A549 (cell line): Measurements from ENCODE around the gene CLEC16A. TPM values are rescaled to one million over a fixed set of nuclear protein-coding genes. Genes with fewer than 3 reads are reported as not detected.
A peak's percentile ranks its signal among the peaks of the same experiment; 100 is the strongest.

Experiments
- ATAC-seq, 2 experiments: fragments of 200-7000 bp in 1 of 2; fragments of >200 bp in 1 of 2; cut with Nextera tagmentation in 1 of 2; cut with Tn5 transposase in 1 of 2; 3 replicates each; pipeline versions ENCODE4 v1.8.0 to v1.9.1; 2018 to 2020; ENCODE audit warnings: mild to moderate bottlenecking in 1 of 2, moderate library complexity in 1 of 2
- CTCF ChIA-PET: fragments of 300-600 bp; sonication (Branson Sonifier 250); formaldehyde crosslinking; extraction: SDS; loops from one replicate; lab custom pipeline; 2021; ENCODE audit warnings: antibody characterized with exemption, inconsistent platforms; lab: Yijun Ruan, JAX
- POLR2A ChIA-PET: fragments of 350-600 bp; formaldehyde crosslinking; extraction: SDS; loops from one replicate; lab custom pipeline; 2021; ENCODE audit warnings: antibody characterized with exemption, inconsistent platforms; lab: Yijun Ruan, JAX
- DNase-seq, 2 experiments: peaks; one replicate each; pipeline versions ENCODE4 v3.0.0 to v3.0.0-alpha.2; 2011 to 2016; ENCODE audit warnings: low read depth in 1 of 2, low spot score in 1 of 2
- FAIRE-seq: peaks from 2 replicates; lab custom pipeline; 2011; peaks lifted over from hg19 to GRCh38; lab: Jason Lieb, UNC
- H3K27ac ChIP-seq, 2 experiments: fragments of >200 bp; sonication (Bioruptor Twin); formaldehyde crosslinking; 3 replicates each; pipeline ENCODE4 v1.5.1; 2016 to 2017
- H3K4me1 ChIP-seq: fragments of >200 bp; sonication (Bioruptor Twin); formaldehyde crosslinking; 3 replicates; pipeline ENCODE4 v1.6.1; 2016
- H3K4me2 ChIP-seq: fragments of >200 bp; sonication (Bioruptor Twin); formaldehyde crosslinking; 3 replicates; pipeline ENCODE4 v1.6.1; 2016
- H3K4me3 ChIP-seq: fragments of >200 bp; sonication (Bioruptor Twin); formaldehyde crosslinking; 3 replicates; pipeline ENCODE4 v1.5.1; 2016
- H3K9me3 ChIP-seq: fragments of >200 bp; sonication (Bioruptor Twin); formaldehyde crosslinking; 3 replicates; pipeline ENCODE4 v1.6.1; 2016
- CBX8 ChIP-seq: fragments of 200-600 bp; sonication (generic); IDR thresholded peaks from 2 replicates; pipeline ENCODE4 v1.6.1; 2016
- EHF ChIP-seq: fragments of 250-450 bp; sonication (Bioruptor Pico); IDR thresholded peaks from 2 replicates; pipeline ENCODE4 v1.5.0; 2020; ENCODE audit warnings: mild to moderate bottlenecking
- EP300 ChIP-seq, 2 experiments: fragments of >200 bp; sonication (Bioruptor Twin); formaldehyde crosslinking; IDR thresholded peaks; 2 replicates in 1 of 2; 3 replicates in 1 of 2; pipeline ENCODE4 v1.6.1; 2016 to 2017
- FOSL2 ChIP-seq, 2 experiments: fragments of 450-650 bp in 1 of 2; fragments of >200 bp in 1 of 2; sonication (Bioruptor Twin) in 1 of 2; formaldehyde crosslinking; IDR thresholded peaks; 2 replicates each; pipeline versions ENCODE4 v1.5.0 to v1.6.1; 2016 to 2020; ENCODE audit warnings: mild to moderate bottlenecking in 1 of 2, moderate library complexity in 1 of 2
- GATA3 ChIP-seq: IDR thresholded peaks from 2 replicates; pipeline ENCODE4 v1.6.1; 2012; ENCODE audit warnings: borderline replicate concordance
- HDAC2 ChIP-seq: fragments of 200-600 bp; sonication (generic); IDR thresholded peaks from 2 replicates; pipeline ENCODE4 v1.6.1; 2016
- HEYL ChIP-seq: fragments of 250-450 bp; sonication (Bioruptor Pico); IDR thresholded peaks from 2 replicates; pipeline ENCODE4 v1.8.0; 2021; ENCODE audit warnings: mild to moderate bottlenecking, moderate library complexity
- HOXA7 ChIP-seq: fragments of 250-450 bp; sonication (Bioruptor Pico); IDR thresholded peaks from 2 replicates; pipeline ENCODE4 v1.5.0; 2020; ENCODE audit warnings: mild to moderate bottlenecking, moderate library complexity
- HOXB5 ChIP-seq: fragments of 250-450 bp; sonication (Bioruptor Pico); IDR thresholded peaks from 2 replicates; pipeline ENCODE4 v1.5.0; 2020; ENCODE audit warnings: mild to moderate bottlenecking, moderate library complexity
- JUN ChIP-seq, 2 experiments: fragments of >200 bp; sonication (Bioruptor Twin); formaldehyde crosslinking; IDR thresholded peaks; 2 replicates in 1 of 2; 3 replicates in 1 of 2; pipeline ENCODE4 v1.6.1; 2016 to 2017
- POLR2AphosphoS2 ChIP-seq: conservative IDR thresholded peaks from 2 replicates; pipeline ENCODE4 v1.6.1; 2012; ENCODE audit warnings: low read length, improper control_type of control experiment, inconsistent platforms
- RNF2 ChIP-seq: fragments of 200-600 bp; sonication (generic); IDR thresholded peaks from 2 replicates; pipeline ENCODE4 v1.6.1; 2016; ENCODE audit warnings: low read depth, mild to moderate bottlenecking, antibody characterized with exemption, moderate library complexity, borderline replicate concordance
- TFCP2L1 ChIP-seq: fragments of 250-450 bp; sonication (Bioruptor Pico); IDR thresholded peaks from 2 replicates; pipeline ENCODE4 v1.5.0; 2021; ENCODE audit warnings: mild to moderate bottlenecking
- TP53 ChIP-seq: fragments of 250-450 bp; sonication (Bioruptor Pico); IDR thresholded peaks from 2 replicates; pipeline ENCODE4 v1.5.0; 2021; ENCODE audit warnings: mild to moderate bottlenecking, moderate library complexity
- ZFP36 ChIP-seq: fragments of 450-650 bp; IDR thresholded peaks from 2 replicates; pipeline ENCODE4 v1.6.1; 2014; ENCODE audit warnings: borderline replicate concordance; ENCODE audit not compliant: partially characterized antibody
- ZNF302 ChIP-seq: fragments of 250-450 bp; sonication (Bioruptor Pico); IDR thresholded peaks from 2 replicates; pipeline ENCODE4 v1.9.0; 2021; ENCODE audit warnings: inconsistent platforms, mild to moderate bottlenecking, moderate library complexity
- WGBS: methylation state at CpG from one replicate; pipeline ENCODE4 v1.1.6; 2017; ENCODE audit errors: missing lambda C conversion rate; 5-methylcytosine and 5-hydroxymethylcytosine counted together
- polyA plus RNA-seq, 4 experiments: library from polyadenylated mRNA; depleted of rRNA in 3 of 4; stranded (reverse); fragments of >200 nt; fragmentation: RNase III in 1 of 4; extraction: RNeasy Plus Mini Kit Qiagen cat#74134 plus additional on column Dnase treatment in 1 of 4; gene quantifications; 2 replicates in 3 of 4; 3 replicates in 1 of 4; pipeline ENCODE4 v1.2.3, GENCODE V29; 2011 to 2017
- TF ChIP-seq, protein P1 (sequence below): IDR thresholded peaks from 2 replicates; pipeline ENCODE4 v1.6.1; 2012; ENCODE audit warnings: low read depth, borderline replicate concordance
- TF ChIP-seq, protein P2 (sequence below): fragments of 250-450 bp; sonication (Bioruptor Pico); IDR thresholded peaks from 2 replicates; pipeline ENCODE4 v1.5.0; 2021; ENCODE audit warnings: mild to moderate bottlenecking, moderate library complexity, borderline replicate concordance
- TF ChIP-seq, protein P3 (sequence below): fragments of 200-600 bp; sonication (generic); IDR thresholded peaks from 2 replicates; pipeline ENCODE4 v1.6.1; 2016; ENCODE audit warnings: antibody characterized with exemption, mild to moderate bottlenecking, moderate library complexity
- TF ChIP-seq, protein P4 (sequence below): fragments of 450-650 bp; IDR thresholded peaks from 2 replicates; pipeline ENCODE4 v1.6.1; 2014; ENCODE audit warnings: antibody characterized with exemption
- TF ChIP-seq, protein P5 (sequence below): fragments of >200 bp; sonication (Bioruptor Twin); formaldehyde crosslinking; IDR thresholded peaks from 3 replicates; pipeline ENCODE4 v1.5.1; 2016

Gene CLEC16A
- polyA plus RNA-seq, 2 of the 4 experiments (the other 2 are of a cell fraction) = 8.3 to 10.4 TPM

DNA sequence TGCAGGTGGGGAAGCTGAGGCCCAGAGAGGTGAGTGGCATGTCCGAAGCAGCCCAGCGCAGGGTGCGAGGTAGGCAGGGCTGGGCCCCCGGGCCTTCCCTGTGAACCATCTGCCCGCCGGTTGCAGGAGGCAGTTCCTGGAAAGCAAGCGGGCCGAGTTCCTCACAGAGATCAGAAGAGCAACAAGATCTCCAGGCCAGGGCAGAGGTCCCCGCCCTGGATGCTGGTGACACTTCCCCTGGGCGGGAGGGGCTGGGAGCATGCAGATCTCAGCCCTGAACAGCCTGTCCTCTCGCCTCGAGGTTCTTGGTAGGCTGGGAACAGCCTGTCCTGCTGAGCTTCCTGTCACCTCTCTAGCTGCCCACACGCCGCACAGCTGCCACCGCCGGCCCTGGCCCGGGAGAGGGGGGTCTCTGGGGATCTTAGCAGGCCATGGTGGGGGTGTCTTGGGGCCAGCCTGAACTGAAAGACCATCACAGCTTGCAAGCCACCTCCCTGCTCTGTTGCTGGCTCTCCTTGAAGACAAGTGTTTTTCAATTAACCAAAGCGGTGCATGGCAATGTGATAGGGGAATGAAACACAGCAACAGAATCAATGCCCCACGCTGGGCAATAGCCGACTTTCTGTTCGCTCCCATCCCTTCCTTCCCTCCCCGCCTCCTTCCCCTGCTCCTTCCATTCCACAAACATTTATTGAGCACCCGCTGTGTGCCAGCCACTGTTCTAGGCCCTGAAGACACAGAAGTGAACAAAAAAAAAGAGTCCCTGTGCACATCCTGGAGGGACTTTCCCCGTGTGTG is 279.9 kb downstream of the CLEC16A start:
- FAIRE-seq = no peak
- peaks cover 2% of the 10 kb centered on the region; the same call in 1 of the 3 replicates for H3K9me3 ChIP-seq
- CTCF ChIA-PET = no interaction called here
- no peak overlapping the region for H3K4me2 ChIP-seq
- TF ChIP-seq, protein P1, sequence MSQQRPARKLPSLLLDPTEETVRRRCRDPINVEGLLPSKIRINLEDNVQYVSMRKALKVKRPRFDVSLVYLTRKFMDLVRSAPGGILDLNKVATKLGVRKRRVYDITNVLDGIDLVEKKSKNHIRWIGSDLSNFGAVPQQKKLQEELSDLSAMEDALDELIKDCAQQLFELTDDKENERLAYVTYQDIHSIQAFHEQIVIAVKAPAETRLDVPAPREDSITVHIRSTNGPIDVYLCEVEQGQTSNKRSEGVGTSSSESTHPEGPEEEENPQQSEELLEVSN = no peak
- TF ChIP-seq, protein P2, sequence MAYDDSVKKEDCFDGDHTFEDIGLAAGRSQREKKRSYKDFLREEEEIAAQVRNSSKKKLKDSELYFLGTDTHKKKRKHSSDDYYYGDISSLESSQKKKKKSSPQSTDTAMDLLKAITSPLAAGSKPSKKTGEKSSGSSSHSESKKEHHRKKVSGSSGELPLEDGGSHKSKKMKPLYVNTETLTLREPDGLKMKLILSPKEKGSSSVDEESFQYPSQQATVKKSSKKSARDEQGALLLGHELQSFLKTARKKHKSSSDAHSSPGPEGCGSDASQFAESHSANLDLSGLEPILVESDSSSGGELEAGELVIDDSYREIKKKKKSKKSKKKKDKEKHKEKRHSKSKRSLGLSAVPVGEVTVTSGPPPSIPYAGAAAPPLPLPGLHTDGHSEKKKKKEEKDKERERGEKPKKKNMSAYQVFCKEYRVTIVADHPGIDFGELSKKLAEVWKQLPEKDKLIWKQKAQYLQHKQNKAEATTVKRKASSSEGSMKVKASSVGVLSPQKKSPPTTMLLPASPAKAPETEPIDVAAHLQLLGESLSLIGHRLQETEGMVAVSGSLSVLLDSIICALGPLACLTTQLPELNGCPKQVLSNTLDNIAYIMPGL (CRISPR knock-in tag) = no peak
- TF ChIP-seq FOSL2 (IDR thresholded peaks at IDR 0.05) = no peak
- no peak for TF ChIP-seq FOSL2 (CRISPR knock-in tag; IDR thresholded peaks at IDR 0.05)
- no peak for TF ChIP-seq TP53 (CRISPR knock-in tag)
- TF ChIP-seq HDAC2 = no peak
- no peak for TF ChIP-seq CBX8
- no peak for TF ChIP-seq POLR2AphosphoS2
- no peak for TF ChIP-seq ZNF302 (CRISPR knock-in tag)
- TF ChIP-seq, all 56 proteins: peak for 0
- Histone ChIP-seq H3K27ac (peak overlapping the region in 1 of 2 experiments; percentile 28; a peak in 1 of 6 replicates), H3K4me3 (no peak overlapping the region), H3K4me1 (no peaks in the 10 kb centered on the region)
- DNase-seq = no peak
- 80% methylated on average over 17 of the region's 24 CpGs for WGBS
- POLR2A ChIA-PET = no interaction called here
- ATAC-seq = peak; percentile 35 to 38; a peak in 4 of 6 replicates

DNA sequence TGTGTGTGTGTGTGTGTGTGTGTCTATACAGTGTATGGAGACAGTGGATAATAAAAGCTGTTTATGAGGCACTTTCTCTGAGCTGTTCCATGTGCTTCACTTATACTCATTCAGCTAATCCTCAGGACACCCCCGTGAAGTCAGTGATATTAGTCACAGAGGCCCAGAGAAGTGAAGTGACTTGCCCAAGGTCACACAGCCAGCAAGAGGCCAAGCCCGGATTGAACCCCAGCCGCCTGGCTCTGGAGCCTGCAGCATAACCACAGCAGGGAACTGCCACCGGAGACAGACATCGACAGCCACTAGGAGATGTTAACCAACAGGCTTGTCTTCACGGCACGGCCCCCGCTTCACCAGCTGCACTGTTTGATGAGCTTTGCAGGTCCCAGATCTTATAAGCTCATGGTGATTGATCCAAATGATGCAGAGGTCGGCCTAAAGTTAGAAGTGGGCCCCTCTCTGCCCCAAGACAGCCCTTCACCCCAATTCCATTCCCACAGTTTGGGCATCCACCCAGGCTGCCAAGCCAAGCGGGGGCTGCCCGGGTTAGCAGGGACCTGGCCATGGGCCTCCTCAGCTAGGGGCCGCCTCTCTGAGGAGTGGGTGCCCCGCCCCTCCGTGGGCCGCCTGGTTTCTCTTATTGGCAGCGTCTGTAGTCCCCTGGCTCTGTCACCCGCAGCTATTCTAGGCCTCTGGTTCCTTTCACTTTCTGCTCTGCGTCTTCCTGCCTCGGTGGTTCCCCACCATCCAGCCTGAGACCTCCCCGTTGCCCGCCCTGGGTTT is 280.7 kb downstream of the CLEC16A start:
- no peak for DNase-seq
- H3K4me1 ChIP-seq = no peaks in the 10 kb centered on the region
- ChIA-PET POLR2A (no interaction called here), CTCF (no interaction called here)
- H3K4me3 ChIP-seq = no peak overlapping the region
- 76% methylated on average over 21 of the region's 21 CpGs for WGBS
- FAIRE-seq = no peak
- TF ChIP-seq, protein P3, sequence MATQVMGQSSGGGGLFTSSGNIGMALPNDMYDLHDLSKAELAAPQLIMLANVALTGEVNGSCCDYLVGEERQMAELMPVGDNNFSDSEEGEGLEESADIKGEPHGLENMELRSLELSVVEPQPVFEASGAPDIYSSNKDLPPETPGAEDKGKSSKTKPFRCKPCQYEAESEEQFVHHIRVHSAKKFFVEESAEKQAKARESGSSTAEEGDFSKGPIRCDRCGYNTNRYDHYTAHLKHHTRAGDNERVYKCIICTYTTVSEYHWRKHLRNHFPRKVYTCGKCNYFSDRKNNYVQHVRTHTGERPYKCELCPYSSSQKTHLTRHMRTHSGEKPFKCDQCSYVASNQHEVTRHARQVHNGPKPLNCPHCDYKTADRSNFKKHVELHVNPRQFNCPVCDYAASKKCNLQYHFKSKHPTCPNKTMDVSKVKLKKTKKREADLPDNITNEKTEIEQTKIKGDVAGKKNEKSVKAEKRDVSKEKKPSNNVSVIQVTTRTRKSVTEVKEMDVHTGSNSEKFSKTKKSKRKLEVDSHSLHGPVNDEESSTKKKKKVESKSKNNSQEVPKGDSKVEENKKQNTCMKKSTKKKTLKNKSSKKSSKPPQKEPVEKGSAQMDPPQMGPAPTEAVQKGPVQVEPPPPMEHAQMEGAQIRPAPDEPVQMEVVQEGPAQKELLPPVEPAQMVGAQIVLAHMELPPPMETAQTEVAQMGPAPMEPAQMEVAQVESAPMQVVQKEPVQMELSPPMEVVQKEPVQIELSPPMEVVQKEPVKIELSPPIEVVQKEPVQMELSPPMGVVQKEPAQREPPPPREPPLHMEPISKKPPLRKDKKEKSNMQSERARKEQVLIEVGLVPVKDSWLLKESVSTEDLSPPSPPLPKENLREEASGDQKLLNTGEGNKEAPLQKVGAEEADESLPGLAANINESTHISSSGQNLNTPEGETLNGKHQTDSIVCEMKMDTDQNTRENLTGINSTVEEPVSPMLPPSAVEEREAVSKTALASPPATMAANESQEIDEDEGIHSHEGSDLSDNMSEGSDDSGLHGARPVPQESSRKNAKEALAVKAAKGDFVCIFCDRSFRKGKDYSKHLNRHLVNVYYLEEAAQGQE = no peak
- TF ChIP-seq ZFP36 = no peak
- no peak for TF ChIP-seq CBX8
- TF ChIP-seq RNF2 = no peak
- no peak for TF ChIP-seq JUN (IDR thresholded peaks at IDR 0.05)
- TF ChIP-seq, protein P4, sequence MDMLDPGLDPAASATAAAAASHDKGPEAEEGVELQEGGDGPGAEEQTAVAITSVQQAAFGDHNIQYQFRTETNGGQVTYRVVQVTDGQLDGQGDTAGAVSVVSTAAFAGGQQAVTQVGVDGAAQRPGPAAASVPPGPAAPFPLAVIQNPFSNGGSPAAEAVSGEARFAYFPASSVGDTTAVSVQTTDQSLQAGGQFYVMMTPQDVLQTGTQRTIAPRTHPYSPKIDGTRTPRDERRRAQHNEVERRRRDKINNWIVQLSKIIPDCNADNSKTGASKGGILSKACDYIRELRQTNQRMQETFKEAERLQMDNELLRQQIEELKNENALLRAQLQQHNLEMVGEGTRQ = no peak
- TF ChIP-seq HEYL (CRISPR knock-in tag) = no peak
- TF ChIP-seq POLR2AphosphoS2 = no peak
- TF ChIP-seq, protein P1 = no peak
- no peak for TF ChIP-seq TFCP2L1 (CRISPR knock-in tag)
- no peak for TF ChIP-seq EHF (CRISPR knock-in tag)
- TF ChIP-seq HOXA7 (CRISPR knock-in tag) = no peak
- no peak for TF ChIP-seq EP300 (IDR thresholded peaks at IDR 0.05)
- TF ChIP-seq, protein P5, sequence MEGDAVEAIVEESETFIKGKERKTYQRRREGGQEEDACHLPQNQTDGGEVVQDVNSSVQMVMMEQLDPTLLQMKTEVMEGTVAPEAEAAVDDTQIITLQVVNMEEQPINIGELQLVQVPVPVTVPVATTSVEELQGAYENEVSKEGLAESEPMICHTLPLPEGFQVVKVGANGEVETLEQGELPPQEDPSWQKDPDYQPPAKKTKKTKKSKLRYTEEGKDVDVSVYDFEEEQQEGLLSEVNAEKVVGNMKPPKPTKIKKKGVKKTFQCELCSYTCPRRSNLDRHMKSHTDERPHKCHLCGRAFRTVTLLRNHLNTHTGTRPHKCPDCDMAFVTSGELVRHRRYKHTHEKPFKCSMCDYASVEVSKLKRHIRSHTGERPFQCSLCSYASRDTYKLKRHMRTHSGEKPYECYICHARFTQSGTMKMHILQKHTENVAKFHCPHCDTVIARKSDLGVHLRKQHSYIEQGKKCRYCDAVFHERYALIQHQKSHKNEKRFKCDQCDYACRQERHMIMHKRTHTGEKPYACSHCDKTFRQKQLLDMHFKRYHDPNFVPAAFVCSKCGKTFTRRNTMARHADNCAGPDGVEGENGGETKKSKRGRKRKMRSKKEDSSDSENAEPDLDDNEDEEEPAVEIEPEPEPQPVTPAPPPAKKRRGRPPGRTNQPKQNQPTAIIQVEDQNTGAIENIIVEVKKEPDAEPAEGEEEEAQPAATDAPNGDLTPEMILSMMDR = no peak
- no peak for TF ChIP-seq GATA3
- TF ChIP-seq HOXB5 = no peak
- TF ChIP-seq, all 56 proteins: peak for 0
- no peak for ATAC-seq
- Histone ChIP-seq H3K4me2 (no peak overlapping the region), H3K27ac (peak overlapping the region in 1 of 2 experiments; percentile 28; a peak in 1 of 6 replicates), H3K9me3 (no peaks in the 10 kb centered on the region)
